ENCODE data around the gene GBE1. TPM values are rescaled to one million over a fixed set of nuclear protein-coding genes. Genes with fewer than 3 reads are reported as not detected.
A peak's percentile ranks its signal among the peaks of the same experiment; 100 is the strongest.
"Not testable (repeated sequence)": the region's sequence is repeated elsewhere in the genome, so short reads cannot be mapped to it uniquely, and the experiment has no call there.

The GBE1 gene
- total RNA-seq, 1 donor from 2014 or later: 70.5 TPM

GRCh38 chr3:81518945-81519344 lies 242.5 kb downstream of the GBE1 start:
- DNase-seq: no peak

- DNase-seq: no peak
Observed at GRCh38 chr3:81516042-81516441, 245.4 kb downstream of the GBE1 start.

GRCh38 chr3:81513591-81513990 lies 247.9 kb downstream of the GBE1 start:
- DNase-seq: no peak

- DNase-seq: no peak
Observed at GRCh38 chr3:81503026-81503425, 258.4 kb downstream of the GBE1 start.

GRCh38 chr3:81502236-81502635 lies 259.2 kb downstream of the GBE1 start:
- DNase-seq: no peak

- no peak for DNase-seq
Observed at GRCh38 chr3:81500039-81500438, 261.4 kb downstream of the GBE1 start.

GRCh38 chr3:81497572-81498251 lies 263.7 kb downstream of the GBE1 start:
- no peak for DNase-seq

GRCh38 chr3:81496407-81497104 lies 264.9 kb downstream of the GBE1 start:
- no peak for DNase-seq

- DNase-seq: not testable (repeated sequence)
Observed at GRCh38 chr3:81492471-81492870, 269.0 kb downstream of the GBE1 start.

- DNase-seq: no peak
Observed at GRCh38 chr3:81492040-81492439, 269.4 kb downstream of the GBE1 start.

- DNase-seq: peak; percentile 94
Observed at GRCh38 chr3:81490541-81491288, 270.7 kb downstream of the GBE1 start.

GRCh38 chr3:81485444-81485865 lies 276.0 kb downstream of the GBE1 start:
- DNase-seq: peak; percentile 74

- DNase-seq: no peak
Observed at GRCh38 chr3:81484520-81484919, 276.9 kb downstream of the GBE1 start.

GRCh38 chr3:81483046-81483445 lies 278.4 kb downstream of the GBE1 start:
- DNase-seq: no peak

- DNase-seq: no peak
Observed at GRCh38 chr3:81477740-81478139, 283.7 kb downstream of the GBE1 start.

GRCh38 chr3:81476692-81477091 lies 284.8 kb downstream of the GBE1 start:
- DNase-seq: peak; percentile 45

- DNase-seq: peak; percentile 82
Observed at GRCh38 chr3:81472600-81473362, 288.7 kb downstream of the GBE1 start.

- DNase-seq: no peak
Observed at GRCh38 chr3:81470524-81471278, 290.7 kb downstream of the GBE1 start.

- no peak for DNase-seq
Observed at GRCh38 chr3:81468391-81468790, 293.1 kb downstream of the GBE1 start.

- no peak for DNase-seq
Observed at GRCh38 chr3:81466201-81466560, 295.3 kb downstream of the GBE1 start.

- DNase-seq: peak; percentile 37
Observed at GRCh38 chr3:81465510-81466200, 295.8 kb downstream of the GBE1 start.

GRCh38 chr3:81463781-81464180 lies 297.7 kb downstream of the GBE1 start:
- DNase-seq: no peak

Data from dermis blood vessel endothelial cell (primary cell).